B cell (primary cell): Measurements from ENCODE around the gene SLK. TPM values are rescaled to one million over a fixed set of nuclear protein-coding genes. Genes with fewer than 3 reads are reported as not detected.

Source experiments
- ATAC-seq: fragments of 200-7000 bp; cut with Tn5 transposase; one replicate; pipeline ENCODE4 v1.10.0; 2021; ENCODE audit warnings: low read depth, mild to moderate bottlenecking, moderate number of reproducible peaks, moderate library complexity
- CTCF ChIA-PET: fragments of 350-600 bp; sonication (Branson Sonifier 250); formaldehyde crosslinking; loops from one replicate; lab custom pipeline; 2021; ENCODE audit warnings: antibody characterized with exemption, inconsistent platforms; lab: Charles Lee
- POLR2A ChIA-PET: fragments of 350-600 bp; sonication (Branson Sonifier 250); formaldehyde crosslinking; loops from one replicate; lab custom pipeline; 2021; ENCODE audit warnings: antibody characterized with exemption; lab: Charles Lee
- DNase-seq: peaks from one replicate; pipeline ENCODE4 v3.0.0; 2013
- H2AFZ ChIP-seq: 2 replicates; pipeline ENCODE4 v1.6.1; 2012; ENCODE audit warnings: mild to moderate bottlenecking, low read depth, low read length; ENCODE audit not compliant: insufficient read depth, poor library complexity, severe bottlenecking
- H3K27ac ChIP-seq, 2 donors: 1 replicate in 1 of 2; 2 replicates in 1 of 2; pipeline ENCODE4 v1.5.1; 2012 to 2013; ENCODE audit warnings: low read length in 2 of 2, mild to moderate bottlenecking in 2 of 2, moderate library complexity in 1 of 2
- H3K27me3 ChIP-seq, 4 experiments: fragments of 200-600 bp in 1 of 4; sonication (generic) in 1 of 4; replicated peaks in 1 of 4; 1 replicate in 2 of 4; 2 replicates in 2 of 4; pipeline versions ENCODE4 v1.6.1 to v1.7.0; 2013 to 2016; ENCODE audit warnings: low read length in 3 of 4, mild to moderate bottlenecking in 2 of 4, mixed read lengths in 1 of 4, moderate library complexity in 1 of 4; ENCODE audit not compliant: insufficient read depth in 4 of 4, control insufficient read depth in 3 of 4; ENCODE audit errors: control extremely low read depth in 1 of 4
- H3K36me3 ChIP-seq, 2 experiments: replicated peaks in 1 of 2; 1 replicate in 1 of 2; 2 replicates in 1 of 2; pipeline versions ENCODE4 v1.6.1 to v1.7.1; 2013; ENCODE audit warnings: low read length in 1 of 2; ENCODE audit not compliant: insufficient read depth in 2 of 2, control insufficient read depth in 1 of 2; ENCODE audit errors: control extremely low read depth in 1 of 2, extremely low read depth in 1 of 2
- H3K4me1 ChIP-seq, 2 donors: fragments of 200-600 bp in 1 of 2; sonication (generic) in 1 of 2; 1 replicate in 1 of 2; 2 replicates in 1 of 2; pipeline versions ENCODE4 v1.5.1 to v1.6.1; 2013 to 2017; ENCODE audit warnings: low read length in 2 of 2; ENCODE audit not compliant: control insufficient read depth in 2 of 2, insufficient read depth in 2 of 2
- H3K4me2 ChIP-seq: replicated peaks from 2 replicates; pipeline ENCODE3; 2012; ENCODE audit warnings: mild to moderate bottlenecking, low read depth, low read length; ENCODE audit not compliant: poor library complexity, severe bottlenecking
- H3K4me3 ChIP-seq, 5 experiments: fragments of 200-600 bp in 1 of 5; sonication (generic) in 1 of 5; 1 replicate in 3 of 5; 2 replicates in 2 of 5; pipeline versions ENCODE4 v1.5.1 to v1.7.0; 2011 to 2016; ENCODE audit warnings: low read length in 4 of 5, mild to moderate bottlenecking in 4 of 5, low read depth in 2 of 5, control low read depth in 1 of 5, moderate library complexity in 1 of 5; ENCODE audit not compliant: insufficient read depth in 1 of 5; ENCODE audit errors: control extremely low read depth in 1 of 5, extremely low read depth in 1 of 5
- H3K79me2 ChIP-seq: fragments of 200-600 bp; sonication (generic); one replicate; pipeline ENCODE4 v1.6.0; 2016; ENCODE audit warnings: low read length; ENCODE audit not compliant: control insufficient read depth, insufficient read depth
- H3K9ac ChIP-seq: fragments of 200-600 bp; sonication (generic); 2 replicates; pipeline ENCODE4 v1.6.1; 2017; ENCODE audit warnings: mild to moderate bottlenecking, low read length, moderate library complexity
- H3K9me3 ChIP-seq, 3 donors: one replicate each; pipeline versions ENCODE4 v1.6.1 to v1.7.1; 2013; ENCODE audit warnings: low read length in 2 of 3; ENCODE audit not compliant: control insufficient read depth in 2 of 3, insufficient read depth in 1 of 3; ENCODE audit errors: control extremely low read depth in 1 of 3
- H4K20me1 ChIP-seq: 2 replicates; pipeline ENCODE4 v1.6.0; 2012; ENCODE audit warnings: mild to moderate bottlenecking, low read length; ENCODE audit not compliant: insufficient read depth, control insufficient read depth, poor library complexity, severe bottlenecking
- H3K27ac Mint-ChIP-seq: one replicate; pipeline ENCODE4 v1.8.0; 2021; ENCODE audit warnings: mixed read lengths
- H3K27me3 Mint-ChIP-seq: one replicate; pipeline ENCODE4 v1.8.0; 2021; ENCODE audit warnings: mixed read lengths
- H3K4me1 Mint-ChIP-seq: one replicate; pipeline ENCODE4 v1.8.0; 2021; ENCODE audit warnings: mixed read lengths
- H3K4me3 Mint-ChIP-seq: one replicate; pipeline ENCODE4 v1.8.0; 2021; ENCODE audit warnings: mixed read lengths
- H3K9me3 Mint-ChIP-seq: one replicate; pipeline ENCODE4 v1.8.0; 2022; ENCODE audit warnings: mixed read lengths; ENCODE audit not compliant: insufficient read depth
- CTCF ChIP-seq: fragments of 200-600 bp; IDR thresholded peaks from one replicate; pipeline ENCODE4 v1.8.0; 2022; ENCODE audit warnings: antibody characterized with exemption, mild to moderate bottlenecking
- EZH2 ChIP-seq: IDR thresholded peaks from 2 replicates; pipeline ENCODE4 v1.6.1; 2012; ENCODE audit warnings: borderline replicate concordance, low read depth, mild to moderate bottlenecking, moderate library complexity, low read length; ENCODE audit not compliant: insufficient read depth, poor library complexity, severe bottlenecking
- WGBS: methylation state at CpG from one replicate; pipeline ENCODE4 v1.1.5; 2013; ENCODE audit warnings: missing lambda C conversion rate; ENCODE audit not compliant: insufficient coverage; 5-methylcytosine and 5-hydroxymethylcytosine counted together
- intact Hi-C: fragments of 100-400 bp; cut with micrococcal nuclease; formaldehyde crosslinking; loops from one replicate; pipeline ENCODE4 v1.10.0; 2022
- polyA plus RNA-seq: library from polyadenylated mRNA; depleted of rRNA; stranded (reverse); fragments of >200 nt; gene quantifications from 2 replicates; pipeline ENCODE4 v1.2.3, GENCODE V29; 2012
- total RNA-seq, 2 donors: library from RNA; stranded (reverse); fragments of 120-200 nt in 1 of 2; gene quantifications; 1 replicate in 1 of 2; 2 replicates in 1 of 2; pipeline versions ENCODE4 v1.2.3 to v1.2.4, GENCODE V29; 2013 to 2022

SLK gene
- total and polyA plus RNA-seq, 2 donors (not counting 1 experiment from before 2014, with no cell fraction given): 2.9 to 24.5 TPM

GRCh38 chr10:104074505-104074904, 107.6 kb downstream of the SLK start:
- WGBS: 79% methylated on average over 6 of the region's 6 CpGs
- Histone ChIP-seq H3K9ac (no peak overlapping the region), H3K27me3 (peaks cover 0 to 2% (median 0%) of the 10 kb centered on the region in 4 experiments), H3K36me3 (no peaks in the 10 kb centered on the region), H2AFZ (no peak overlapping the region), H3K4me3 (no peak overlapping the region), H3K79me2 (no peaks in the 10 kb centered on the region), H3K4me2 (no peak overlapping the region), H4K20me1 (no peaks in the 10 kb centered on the region), H3K27ac (no peak overlapping the region), H3K4me1 (no peaks in the 10 kb centered on the region), H3K9me3 (no peaks in the 10 kb centered on the region)
- no peaks in the 10 kb centered on the region for H3K4me1 Mint-ChIP-seq
- intact Hi-C loops: no loop called here
- DNase-seq (no peak), ATAC-seq (no peak)
- H3K4me3 Mint-ChIP-seq: no peak overlapping the region
- TF ChIP-seq CTCF (no peak), EZH2 (no peak)
- no peak overlapping the region for H3K27ac Mint-ChIP-seq
- H3K9me3 Mint-ChIP-seq: no peaks in the 10 kb centered on the region
- H3K27me3 Mint-ChIP-seq: no peaks in the 10 kb centered on the region
- CTCF ChIA-PET: no interaction called here
- POLR2A ChIA-PET: no interaction called here

- no peaks in the 10 kb centered on the region for H3K79me2 ChIP-seq
- no peak overlapping the region for H3K27ac ChIP-seq
- ATAC-seq (no peak), DNase-seq (no peak)
- Mint-ChIP-seq H3K27ac (no peak overlapping the region), H3K4me1 (no peaks in the 10 kb centered on the region), H3K27me3 (peaks cover 7% of the 10 kb centered on the region), H3K4me3 (no peak overlapping the region), H3K9me3 (no peaks in the 10 kb centered on the region)
- H3K36me3 ChIP-seq: no peaks in the 10 kb centered on the region
- intact Hi-C loops: no loop called here
- H3K9ac ChIP-seq: no peak overlapping the region
- H3K4me2 ChIP-seq: no peak overlapping the region
- H3K27me3 ChIP-seq: peaks cover 0 to 2% (median 0%) of the 10 kb centered on the region in 4 experiments
- no peak for TF ChIP-seq EZH2
- no peak for TF ChIP-seq CTCF
- H3K4me1 ChIP-seq: no peaks in the 10 kb centered on the region
- no peaks in the 10 kb centered on the region for H3K9me3 ChIP-seq
- no peaks in the 10 kb centered on the region for H4K20me1 ChIP-seq
- no peak overlapping the region for H2AFZ ChIP-seq
- no CpG with 5 or more reads among the region's 3 CpGs for WGBS
- POLR2A ChIA-PET: no interaction called here
- H3K4me3 ChIP-seq: no peak overlapping the region
- CTCF ChIA-PET: no interaction called here
Observed at GRCh38 chr10:104076743-104077160, 109.8 kb downstream of the SLK start.
